H1 (cell line): ENCODE measurements around the gene ZNF611. TPM values are rescaled to one million over a fixed set of nuclear protein-coding genes. Genes with fewer than 3 reads are reported as not detected.
A peak's percentile ranks its signal among the peaks of the same experiment; 100 is the strongest.
"Not testable (repeated sequence)": the region's sequence is repeated elsewhere in the genome, so short reads cannot be mapped to it uniquely, and the experiment has no call there.

Experiments used
- CTCF ChIA-PET: fragments of 300-600 bp; sonication (Branson Sonifier 250); formaldehyde crosslinking; loops from one replicate; lab custom pipeline; 2021; ENCODE audit not compliant: partially characterized antibody; lab: Charles Lee
- POLR2A ChIA-PET: fragments of 300-600 bp; sonication (Branson Sonifier 250); formaldehyde crosslinking; loops from one replicate; lab custom pipeline; 2021; ENCODE audit warnings: inconsistent platforms; ENCODE audit not compliant: partially characterized antibody; lab: Charles Lee
- DNase-seq, 2 experiments: peaks; one replicate each; pipeline versions ENCODE4 v3.0.0 to v3.0.0-alpha.2; 2010 to 2022; ENCODE audit warnings: low spot score in 2 of 2, low read depth in 1 of 2, mixed read lengths in 1 of 2
- FAIRE-seq: peaks from 2 replicates; lab custom pipeline; 2011; peaks lifted over from hg19 to GRCh38; lab: Jason Lieb, UNC
- H2AFZ ChIP-seq: 2 replicates; pipeline ENCODE4 v1.8.1; 2012; ENCODE audit warnings: low read length, inconsistent platforms
- H2AK5ac ChIP-seq: 2 replicates; pipeline ENCODE4 v1.6.1; 2013; ENCODE audit warnings: low read depth, low read length
- H2BK120ac ChIP-seq: replicated peaks from 2 replicates; pipeline ENCODE3; 2013; ENCODE audit warnings: low read depth, low read length, inconsistent platforms
- H2BK12ac ChIP-seq: 2 replicates; pipeline ENCODE4 v1.6.1; 2013; ENCODE audit warnings: low read depth, low read length
- H2BK15ac ChIP-seq: 2 replicates; pipeline ENCODE4 v1.6.1; 2013; ENCODE audit warnings: low read length
- H2BK20ac ChIP-seq: 2 replicates; pipeline ENCODE4 v1.6.1; 2013; ENCODE audit warnings: low read length
- H2BK5ac ChIP-seq: 2 replicates; pipeline ENCODE4 v1.6.1; 2013; ENCODE audit warnings: low read depth, low read length
- H3K14ac ChIP-seq: 2 replicates; pipeline ENCODE4 v1.6.1; 2013; ENCODE audit warnings: inconsistent platforms; ENCODE audit not compliant: insufficient read length
- H3K18ac ChIP-seq: 2 replicates; pipeline ENCODE4 v1.6.1; 2013; ENCODE audit warnings: low read length; ENCODE audit errors: extremely low read depth
- H3K23ac ChIP-seq: 2 replicates; pipeline ENCODE4 v1.6.1; 2013; ENCODE audit warnings: inconsistent platforms; ENCODE audit not compliant: insufficient read length
- H3K23me2 ChIP-seq: 2 replicates; pipeline ENCODE4 v1.6.1; 2013; ENCODE audit warnings: low read depth, low read length
- H3K27ac ChIP-seq: 2 replicates; pipeline ENCODE4 v1.6.1; 2011; ENCODE audit warnings: low read depth, low read length, inconsistent platforms
- H3K27me3 ChIP-seq, 4 experiments: replicated peaks in 1 of 4; 1 replicate in 1 of 4; 2 replicates in 3 of 4; pipeline versions ENCODE4 v1.6.1 to v1.8.1; 2011 to 2013; ENCODE audit warnings: low read length in 3 of 4, mild to moderate bottlenecking in 3 of 4, inconsistent platforms in 2 of 4, mixed read lengths in 2 of 4, moderate library complexity in 1 of 4; ENCODE audit not compliant: control insufficient read depth in 3 of 4, insufficient read depth in 3 of 4; ENCODE audit errors: extremely low read depth in 1 of 4
- H3K36me3 ChIP-seq, 4 experiments: 2 replicates each; pipeline versions ENCODE4 v1.6.1 to v1.8.1; 2011 to 2013; ENCODE audit warnings: mild to moderate bottlenecking in 4 of 4, low read length in 3 of 4, moderate library complexity in 2 of 4, control low read depth in 1 of 4, inconsistent platforms in 1 of 4; ENCODE audit not compliant: insufficient read depth in 4 of 4, control insufficient read depth in 2 of 4
- H3K4ac ChIP-seq: replicated peaks from 2 replicates; pipeline ENCODE3; 2013; ENCODE audit warnings: low read length, low read depth, mixed read lengths, inconsistent platforms; ENCODE audit not compliant: insufficient read length
- H3K4me1 ChIP-seq, 4 experiments: replicated peaks in 1 of 4; 1 replicate in 1 of 4; 2 replicates in 3 of 4; pipeline versions ENCODE4 v1.6.1 to v1.8.1; 2011 to 2013; ENCODE audit warnings: low read length in 3 of 4, inconsistent platforms in 2 of 4, mixed read lengths in 1 of 4; ENCODE audit not compliant: insufficient read depth in 4 of 4, control insufficient read depth in 3 of 4
- H3K4me2 ChIP-seq, 2 experiments: 2 replicates each; pipeline versions ENCODE4 v1.6.1 to v1.8.1; 2011 to 2013; ENCODE audit warnings: low read depth in 2 of 2, low read length in 2 of 2, control low read depth in 1 of 2, inconsistent platforms in 1 of 2, mild to moderate bottlenecking in 1 of 2; ENCODE audit not compliant: insufficient read depth in 1 of 2
- H3K4me3 ChIP-seq, 4 experiments: fragments of 200-600, 300-600 bp in 1 of 4; sonication (generic), shearing (Covaris generic), sonication (Bioruptor Twin) in 1 of 4; 2 replicates each; pipeline versions ENCODE4 v1.5.1 to v1.8.1; 2011 to 2016; ENCODE audit warnings: low read length in 4 of 4, low read depth in 3 of 4, control low read depth in 2 of 4, inconsistent platforms in 2 of 4, mild to moderate bottlenecking in 2 of 4, mixed read lengths in 1 of 4, moderate library complexity in 1 of 4; ENCODE audit not compliant: insufficient read depth in 2 of 4; ENCODE audit errors: extremely low read depth in 1 of 4
- H3K56ac ChIP-seq: replicated peaks from 2 replicates; pipeline ENCODE3; 2013; ENCODE audit warnings: low read depth, mild to moderate bottlenecking, mixed read lengths, low read length, inconsistent platforms; ENCODE audit not compliant: insufficient read length
- H3K79me1 ChIP-seq: 2 replicates; pipeline ENCODE4 v1.6.1; 2013; ENCODE audit warnings: low read depth, low read length, control low read depth
- H3K79me2 ChIP-seq, 2 experiments: 2 replicates each; pipeline versions ENCODE4 v1.6.1 to v1.8.1; 2012 to 2013; ENCODE audit warnings: low read length in 2 of 2, mild to moderate bottlenecking in 2 of 2, inconsistent platforms in 1 of 2; ENCODE audit not compliant: insufficient read depth in 2 of 2, control insufficient read depth in 1 of 2
- H3K9ac ChIP-seq, 4 experiments: replicated peaks in 1 of 4; 1 replicate in 1 of 4; 2 replicates in 3 of 4; pipeline versions ENCODE4 v1.6.1 to v1.8.1; 2011 to 2013; ENCODE audit warnings: low read depth in 3 of 4, low read length in 3 of 4, control low read depth in 2 of 4, mild to moderate bottlenecking in 2 of 4, moderate library complexity in 2 of 4, inconsistent platforms in 1 of 4; ENCODE audit errors: extremely low read depth in 1 of 4
- H3K9me3 ChIP-seq, 2 experiments: 2 replicates each; pipeline versions ENCODE4 v1.6.1 to v1.8.1; 2012 to 2013; ENCODE audit warnings: mild to moderate bottlenecking in 2 of 2, moderate library complexity in 2 of 2, control low read depth in 1 of 2, inconsistent platforms in 1 of 2, low read depth in 1 of 2, low read length in 1 of 2, mixed read lengths in 1 of 2; ENCODE audit not compliant: insufficient read depth in 2 of 2
- H4K20me1 ChIP-seq, 2 experiments: replicated peaks in 1 of 2; 2 replicates each; pipeline versions ENCODE3 to v1.8.1; 2011 to 2013; ENCODE audit warnings: inconsistent platforms in 2 of 2, low read length in 2 of 2, mild to moderate bottlenecking in 1 of 2; ENCODE audit not compliant: insufficient read depth in 2 of 2, control insufficient read depth in 1 of 2
- H4K5ac ChIP-seq: 2 replicates; pipeline ENCODE4 v1.6.1; 2013; ENCODE audit warnings: low read length, low read depth, mixed read lengths, inconsistent platforms; ENCODE audit not compliant: insufficient read length
- H4K8ac ChIP-seq: 2 replicates; pipeline ENCODE4 v1.8.0; 2013; ENCODE audit warnings: mild to moderate bottlenecking, moderate library complexity, low read length, inconsistent platforms; ENCODE audit not compliant: insufficient read depth; ENCODE audit errors: extremely low read depth
- H4K91ac ChIP-seq: replicated peaks from 2 replicates; pipeline ENCODE3; 2013; ENCODE audit warnings: low read length, mixed read lengths, inconsistent platforms; ENCODE audit not compliant: insufficient read length
- CTCF ChIP-seq, 3 experiments: IDR thresholded peaks; 1 replicate in 2 of 3; 2 replicates in 1 of 3; pipeline versions ENCODE4 v1.5.1 to v1.6.1; 2011; ENCODE audit warnings: low read length in 3 of 3, mild to moderate bottlenecking in 3 of 3, inconsistent platforms in 2 of 3, low read depth in 1 of 3, moderate library complexity in 1 of 3; ENCODE audit not compliant: insufficient read depth in 1 of 3; ENCODE audit errors: control extremely low read depth in 1 of 3
- RAD21 ChIP-seq, 2 experiments: IDR thresholded peaks in 1 of 2; conservative IDR thresholded peaks in 1 of 2; 2 replicates each; pipeline ENCODE4 v1.6.1; 2011; ENCODE audit warnings: low read depth in 2 of 2, low read length in 2 of 2, improper control_type of control experiment in 1 of 2, inconsistent platforms in 1 of 2, mild to moderate bottlenecking in 1 of 2, moderate library complexity in 1 of 2
- WGBS, 2 experiments: shearing (Covaris generic) in 1 of 2; methylation state at CpG; one replicate each; pipeline versions ENCODE4 v1.1.6 to v1.1.7; 2013 to 2015; ENCODE audit warnings: low lambda C conversion rate in 2 of 2, mixed read lengths in 2 of 2, inconsistent platforms in 1 of 2, low coverage in 1 of 2, missing lambda C conversion rate in 1 of 2; ENCODE audit not compliant: insufficient replicate concordance in 2 of 2, insufficient coverage in 1 of 2, insufficient read length in 1 of 2; ENCODE audit errors: extremely low coverage in 1 of 2, missing lambda C conversion rate in 1 of 2; 5-methylcytosine and 5-hydroxymethylcytosine counted together
- polyA plus RNA-seq, 7 experiments: library from polyadenylated mRNA; depleted of rRNA in 3 of 7; stranded (reverse) in 5 of 7; unstranded in 2 of 7; fragments of >200 nt in 5 of 7; fragments of 200-250 nt in 2 of 7; gene quantifications; 1 replicate in 5 of 7; 2 replicates in 1 of 7; 4 replicates in 1 of 7; pipeline versions ENCODE4 v1.2.1 to v1.2.3, GENCODE V29; 2011 to 2013; ENCODE audit warnings: missing spikeins in 2 of 7, mixed read lengths in 2 of 7
- total RNA-seq: library from RNA; stranded (reverse); fragmentation: NEBNext Ultra II Directional; extraction: Animal tissue kit (Norgen Biotek cat#: 25700); gene quantifications from 2 replicates; pipeline ENCODE4 v1.2.1, GENCODE V29; 2021

ZNF611 gene
- total and polyA plus RNA-seq, 2 of the 8 experiments (the other 6 are each of a cell fraction or from before 2014, with no cell fraction given): 1.9 to 19.0 TPM

- H2AK5ac ChIP-seq, H3K4ac ChIP-seq, H2AFZ ChIP-seq, H2BK20ac ChIP-seq, H2BK120ac ChIP-seq, H3K79me2 ChIP-seq, H3K18ac ChIP-seq, H3K56ac ChIP-seq, H4K5ac ChIP-seq, H3K4me1 ChIP-seq, H3K9ac ChIP-seq, H3K79me1 ChIP-seq, H3K23me2 ChIP-seq, H2BK12ac ChIP-seq, H4K20me1 ChIP-seq, H2BK5ac ChIP-seq, H3K14ac ChIP-seq, H4K8ac ChIP-seq, H2BK15ac ChIP-seq, H3K27ac ChIP-seq, H3K36me3 ChIP-seq, H3K4me2 ChIP-seq, H3K23ac ChIP-seq, FAIRE-seq, H3K27me3 ChIP-seq, H4K91ac ChIP-seq, H3K9me3 ChIP-seq, H3K4me3 ChIP-seq: not testable (repeated sequence)
- ChIA-PET POLR2A (interaction anchor here (0.5 kb wide), 1 partner anchor 291 kb away, joined by 3 read pairs; no protein-coding TSS in a partner anchor), CTCF (interaction anchor here (0.6 to 0.9 kb wide), 4 partner anchors 29 to 119 kb away, joined by 3 to 5 read pairs (median 3); no protein-coding TSS in a partner anchor)
- peak in 1 of 3 experiments; percentile 2; a peak in 1 of 4 replicates for TF ChIP-seq CTCF (IDR thresholded peaks at IDR 0.05; ENCODE audit: control extremely low read depth in 1 of 3, insufficient read depth in 1 of 3, low read depth in 1 of 3, low read length in 3 of 3)
- TF ChIP-seq RAD21 (IDR thresholded peaks at IDR 0.05 in 1 of 2, conservative IDR thresholded peaks at IDR 0.05 in 1 of 2; ENCODE audit: low read depth in 2 of 2, low read length in 2 of 2): peak; percentile 28 to 29; a peak in 2 of 4 replicates
- peak in 1 of 2 experiments; percentile 55 for DNase-seq
- 91% methylated on average over 5 of the region's 5 CpGs; no CpG with 5 or more reads in 1 of the 2 experiments for WGBS, 2 experiments
These were observed 35.3 kb downstream of the ZNF611 start for GRCh38 chr19:52699555-52699954.
